Eye (tissue), 1 donor: Measurements from ENCODE around the gene RBM44.
"Not testable (repeated sequence)": the region's sequence is repeated elsewhere in the genome, so short reads cannot be mapped to it uniquely, and the experiment has no call there.

Experiments
- DNase-seq: peaks from one replicate; pipeline ENCODE4 v3.0.0-alpha.2; 2015

The RBM44 gene

GRCh38 chr2:237859082-237859433 is 60.5 kb downstream of the RBM44 start:
- DNase-seq, result no peak

DNA sequence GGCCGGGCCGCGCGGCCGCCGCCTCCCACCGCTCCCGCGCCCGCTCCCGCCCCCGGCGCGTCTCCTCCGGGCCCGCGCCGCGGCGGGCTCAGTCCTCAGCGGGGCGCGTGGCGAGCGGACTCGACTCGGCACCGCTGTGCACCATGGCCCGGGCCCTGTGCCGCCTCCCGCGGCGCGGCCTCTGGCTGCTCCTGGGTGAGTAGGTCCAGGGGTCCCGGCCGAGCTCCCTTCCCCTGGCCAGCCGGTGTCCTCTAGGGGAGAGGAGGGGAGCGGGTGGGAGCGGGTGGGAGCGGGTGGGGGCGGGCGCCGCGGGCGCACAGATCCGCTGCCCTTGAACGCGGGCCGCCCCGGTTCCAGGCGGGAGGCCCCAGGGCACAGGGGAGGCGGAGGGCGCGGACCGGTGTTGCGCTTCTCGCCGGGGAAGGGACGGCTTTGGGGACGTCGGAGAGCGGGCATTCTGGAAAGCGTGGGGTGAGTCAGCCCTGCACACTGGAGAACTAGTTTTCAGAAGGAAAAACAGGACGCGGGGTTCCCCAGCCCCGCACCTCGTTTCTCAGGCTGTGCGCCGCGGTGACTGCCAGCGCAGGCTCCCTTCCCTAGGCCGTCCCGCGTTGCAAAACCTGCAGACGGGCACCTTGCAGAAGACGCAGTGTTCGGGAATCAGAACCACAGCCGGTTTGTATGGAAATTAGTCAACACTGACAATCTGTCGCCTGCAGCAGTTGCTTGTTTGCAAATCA is 61.1 kb downstream of the RBM44 start, which contains the start of gene RAMP1:
RAMP1 (plus strand) TSS at position 91 of the 740 bp plus-strand sequence; CDS start at position 144, 53 bp downstream.
- DNase-seq, result peak; percentile 53

GRCh38 chr2:237860273-237860935 is 61.8 kb downstream of the RBM44 start:
- no peak for DNase-seq

DNA sequence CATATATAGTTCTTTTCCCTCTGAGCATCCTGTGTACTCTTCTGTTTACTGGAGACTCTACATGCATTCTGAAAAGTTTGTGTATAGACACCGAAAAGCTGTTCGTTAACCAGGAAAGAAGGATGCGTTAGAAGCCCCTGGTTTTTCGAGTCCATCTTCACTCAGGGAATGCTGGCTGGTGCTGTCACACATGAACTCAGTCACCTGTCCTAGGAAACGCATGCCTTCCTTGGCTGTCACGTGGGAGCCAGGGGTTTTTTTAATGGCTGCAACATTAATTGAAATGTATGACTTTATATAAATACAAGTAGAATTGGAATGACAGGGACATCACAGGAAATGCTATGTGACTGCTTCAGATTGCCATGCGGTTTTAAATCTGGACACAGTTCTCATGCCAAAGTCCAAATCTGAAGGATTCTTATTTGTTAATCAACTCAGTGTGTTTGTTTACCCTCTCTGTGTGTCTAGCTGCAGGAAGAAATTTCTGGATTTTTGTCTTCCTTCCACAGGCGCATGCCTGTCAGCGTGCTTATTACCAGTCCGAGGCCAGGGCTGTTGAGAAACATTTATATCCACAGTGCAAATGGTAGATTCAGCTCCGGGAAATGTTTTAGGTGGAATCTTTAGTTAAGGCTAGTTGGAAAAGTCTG is 63.4 kb downstream of the RBM44 start:
- DNase-seq, result no peak

DNA sequence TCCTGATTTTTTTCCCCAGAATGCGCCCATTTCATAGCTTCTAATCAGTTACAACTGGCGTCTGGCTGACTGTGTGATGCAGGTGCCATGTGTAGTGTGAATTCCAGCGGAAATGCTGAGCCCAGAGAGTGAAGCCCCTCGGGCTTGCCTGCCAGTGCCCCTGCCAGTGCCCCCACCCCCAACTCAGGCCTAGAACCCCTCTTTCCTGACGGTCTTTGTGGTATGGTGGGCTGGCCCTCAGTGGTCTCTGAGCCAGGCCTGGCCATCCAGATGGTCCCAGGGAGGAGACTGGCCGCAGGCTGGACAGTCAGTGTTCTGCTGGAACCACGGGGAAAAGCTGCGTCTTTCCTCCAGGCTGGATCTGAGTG is 63.9 kb downstream of the RBM44 start:
- no peak for DNase-seq

- DNase-seq, result no peak
Measured at GRCh38 chr2:237863102-237863511, 64.5 kb downstream of the RBM44 start.

DNA sequence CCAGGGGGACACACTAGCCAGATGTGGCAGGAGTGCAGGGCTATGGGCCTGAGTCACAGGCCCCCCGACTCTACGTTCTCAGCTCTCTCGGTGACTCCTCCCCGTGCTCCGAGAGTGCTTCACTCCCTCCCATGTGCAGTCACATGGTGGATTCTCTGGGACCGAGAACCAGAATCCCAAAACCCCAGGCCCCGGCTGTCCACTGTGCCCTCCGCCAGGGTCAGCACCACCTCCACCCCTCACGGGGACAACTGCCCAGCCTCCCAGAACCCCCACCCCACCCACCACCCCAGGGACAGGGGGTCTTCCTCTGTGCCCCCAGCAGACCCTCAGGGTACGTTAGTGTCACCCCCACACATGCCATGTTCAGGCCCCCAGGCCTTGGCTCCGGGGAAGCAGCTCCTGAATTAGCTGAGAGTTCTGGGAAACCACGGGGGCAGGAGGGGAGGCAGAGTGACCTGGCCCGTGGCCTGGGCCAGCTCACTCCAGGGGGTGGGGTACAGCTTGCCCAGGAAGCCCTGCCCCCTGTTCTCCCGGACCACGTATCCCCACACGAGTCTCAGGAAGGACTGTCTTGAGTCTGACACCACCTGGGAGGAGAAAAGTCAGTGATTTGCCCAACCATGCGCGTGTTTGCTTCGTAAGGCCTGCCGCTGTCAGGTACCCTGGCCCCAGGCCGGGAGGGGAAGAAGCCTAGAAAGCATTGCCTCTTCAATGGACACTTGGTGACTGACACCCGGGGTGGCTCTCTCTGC is 65.3 kb downstream of the RBM44 start:
- DNase-seq, result no peak

- DNase-seq, result no peak
Measured at GRCh38 chr2:237864444-237864931, 65.9 kb downstream of the RBM44 start.

GRCh38 chr2:237864940-237865622 is 66.5 kb downstream of the RBM44 start:
- DNase-seq, result no peak

- DNase-seq, result no peak
Measured at GRCh38 chr2:237865623-237866041, 67.1 kb downstream of the RBM44 start.

GRCh38 chr2:237866101-237866621 is 67.6 kb downstream of the RBM44 start:
- no peak for DNase-seq

DNA sequence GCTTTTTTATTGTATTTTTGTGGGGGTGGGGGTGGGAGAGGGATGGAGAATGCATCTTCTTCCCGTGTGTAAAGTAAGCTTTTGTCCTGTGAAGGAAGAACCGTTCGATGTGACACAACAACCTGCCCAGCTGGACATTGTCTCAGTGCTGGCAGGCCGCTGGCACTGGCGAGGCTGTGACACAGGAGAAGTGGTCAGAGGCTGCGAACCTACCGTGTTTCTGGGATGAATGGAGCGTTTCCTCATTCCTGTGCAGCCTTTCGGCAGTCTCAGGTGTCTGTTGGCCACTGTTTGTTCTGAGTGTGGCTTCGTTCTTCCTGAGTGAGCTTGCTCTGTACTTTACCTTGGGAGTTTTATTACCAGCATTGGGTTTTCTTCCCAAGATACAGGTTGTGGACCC is 68.9 kb downstream of the RBM44 start:
- DNase-seq, result no peak

DNA sequence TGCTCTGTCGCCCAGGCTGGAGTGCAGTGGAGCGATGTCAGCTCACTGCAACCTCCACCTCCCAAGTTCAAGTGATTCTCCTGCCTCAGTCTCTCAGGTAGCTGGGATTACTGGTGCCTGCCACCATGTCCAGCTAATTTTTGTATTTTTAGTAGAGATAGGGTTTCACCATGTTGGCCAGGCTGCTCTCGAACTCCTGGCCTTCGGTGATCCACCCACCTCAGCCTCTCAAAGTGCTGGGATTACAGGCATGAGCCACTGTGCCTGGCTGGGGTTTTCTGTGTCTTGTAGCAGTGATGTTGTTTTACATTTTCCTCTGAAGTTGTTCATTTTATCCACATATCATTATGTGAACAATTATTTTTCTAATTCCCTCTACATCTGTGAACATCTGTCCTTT is 69.5 kb downstream of the RBM44 start:
- not testable (repeated sequence) for DNase-seq

DNA sequence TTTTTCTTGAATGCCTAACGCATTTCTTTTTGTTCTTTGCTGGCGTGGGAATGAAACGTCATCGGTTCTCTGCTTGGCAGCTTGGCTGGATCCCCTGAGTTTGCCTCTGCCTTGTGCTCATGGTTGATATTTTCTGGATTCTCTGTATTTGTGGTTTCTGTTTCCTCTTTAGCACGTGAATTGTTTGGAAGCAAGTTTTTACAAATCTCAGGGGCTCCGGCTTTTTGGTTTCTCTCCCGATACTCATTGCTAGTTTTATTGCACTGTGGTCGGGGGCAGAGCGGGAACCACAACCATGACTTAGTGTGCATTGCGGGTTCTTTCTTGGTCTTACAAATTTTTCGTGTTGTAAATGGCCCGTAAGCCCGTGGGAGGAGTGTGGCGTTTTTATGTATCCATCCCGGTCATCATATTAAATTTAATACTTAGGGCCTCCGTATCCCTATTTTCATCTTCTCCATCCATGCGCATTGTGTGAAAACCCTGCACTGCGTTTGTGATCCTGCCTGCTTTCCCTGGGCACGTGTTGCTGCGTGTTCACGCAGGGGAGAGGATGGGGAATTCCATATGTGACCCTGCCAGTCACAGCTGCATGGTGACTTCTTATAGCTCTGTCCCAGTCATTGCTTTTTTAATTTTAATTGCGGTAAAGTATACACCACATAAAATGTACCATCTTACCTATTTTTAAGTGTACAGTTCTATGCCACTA is 70.2 kb downstream of the RBM44 start:
- no peak for DNase-seq

GRCh38 chr2:237869343-237870102 is 70.9 kb downstream of the RBM44 start:
- DNase-seq, result no peak

- no peak for DNase-seq
Measured at GRCh38 chr2:237870126-237870525, 71.5 kb downstream of the RBM44 start.

DNA sequence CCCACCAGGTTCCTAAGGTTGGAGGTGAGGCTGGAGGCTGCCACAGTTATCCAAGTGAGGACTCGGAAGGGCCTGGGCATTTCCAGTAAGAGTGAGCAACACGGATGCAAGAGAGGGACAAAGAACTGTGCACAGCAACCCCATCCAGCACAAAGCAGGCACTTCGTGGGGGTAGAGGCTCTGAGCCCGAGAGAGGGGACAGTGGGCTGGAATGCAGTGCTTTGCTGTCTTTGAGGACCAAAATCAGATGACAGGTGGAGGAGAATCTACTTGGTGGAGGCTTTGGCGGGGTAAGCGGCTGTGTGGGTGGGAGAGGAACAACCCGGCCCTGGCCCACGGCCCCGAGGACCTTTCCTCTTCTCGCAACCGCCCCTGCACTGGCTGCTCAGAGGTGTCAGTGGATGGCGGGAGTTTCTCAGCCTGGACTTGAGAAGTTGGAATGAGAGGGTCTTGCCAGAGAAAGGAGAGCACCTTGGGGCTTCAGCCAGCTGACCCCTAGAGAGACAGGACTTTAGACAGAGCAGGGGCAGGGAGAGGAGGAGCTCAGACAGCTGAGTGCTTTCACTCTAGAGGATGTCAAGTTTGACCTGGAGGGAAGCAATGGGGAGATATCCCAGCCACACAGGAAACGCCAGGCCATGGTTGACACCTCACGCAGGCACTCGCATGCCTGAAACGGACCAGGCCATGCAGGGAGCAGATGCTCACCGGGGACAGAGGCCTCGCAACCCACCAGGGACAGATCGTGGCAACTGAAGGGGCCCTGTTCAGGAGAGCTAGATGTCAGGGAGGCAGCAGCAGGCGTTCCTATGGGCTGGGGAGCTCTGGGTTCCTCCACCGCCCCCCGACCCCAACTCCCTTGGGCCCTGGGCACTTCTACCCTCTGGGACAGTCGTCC is 72.4 kb downstream of the RBM44 start:
- DNase-seq, result no peak

DNA sequence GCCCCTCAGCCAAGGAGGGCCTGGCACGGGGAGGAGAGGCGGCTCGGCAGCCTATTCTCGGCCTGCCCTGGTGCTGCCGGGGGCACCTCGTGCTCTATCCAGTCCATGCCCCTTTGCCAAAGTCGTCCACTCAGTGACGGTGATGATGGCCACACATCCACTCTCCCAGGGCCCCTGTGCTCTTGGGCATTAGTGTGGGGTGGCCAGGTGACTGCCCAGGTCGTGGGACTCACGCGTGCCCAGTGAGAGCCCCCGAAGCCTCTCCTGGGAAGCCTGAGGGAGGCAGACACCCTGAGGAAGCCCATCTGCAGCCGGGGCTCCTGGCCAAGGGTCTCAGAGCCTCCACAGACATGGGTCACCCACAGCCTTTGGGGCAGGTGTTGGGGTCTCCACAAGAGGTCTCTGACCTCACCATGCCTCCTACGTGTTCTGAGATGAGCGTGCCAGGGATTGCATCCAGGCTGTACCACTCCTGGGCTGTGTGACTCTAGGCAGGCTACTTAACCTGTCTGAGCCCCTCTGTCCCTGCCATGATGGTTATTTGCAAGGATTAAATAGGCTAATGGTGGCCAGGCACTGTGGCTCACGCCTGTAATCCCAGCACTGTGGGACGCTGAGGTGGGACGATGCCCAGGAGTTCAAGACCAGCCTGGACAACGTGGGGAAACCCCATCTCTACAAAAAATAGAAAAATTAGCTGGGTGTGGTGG is 73.8 kb downstream of the RBM44 start:
- no peak for DNase-seq

- DNase-seq, result no peak
Measured at GRCh38 chr2:237873421-237873831, 74.8 kb downstream of the RBM44 start.
